ENCODE results near the gene NAA40.
"Not testable (repeated sequence)": the region's sequence is repeated elsewhere in the genome, so short reads cannot be mapped to it uniquely, and the experiment has no call there.

Gene NAA40

GRCh38 chr11:63969461-63969860 lies 30.7 kb downstream of the NAA40 start:
- no peak for TF ChIP-seq GATA1 (IDR thresholded peaks at IDR 0.05; ENCODE audit: low read depth, low read length)
- no peak for TF ChIP-seq POLR2A (IDR thresholded peaks at IDR 0.05; ENCODE audit: low read length)
- peak; percentile 72 to 86 for DNase-seq

GRCh38 chr11:63970902-63971301 lies 32.1 kb downstream of the NAA40 start:
- TF ChIP-seq POLR2A (IDR thresholded peaks at IDR 0.05; ENCODE audit: low read length) = no peak
- TF ChIP-seq GATA1 (IDR thresholded peaks at IDR 0.05; ENCODE audit: low read depth, low read length) = no peak
- DNase-seq = peak; percentile 33 to 36

GRCh38 chr11:63973912-63974258 lies 35.1 kb downstream of the NAA40 start:
- not testable (repeated sequence) for DNase-seq

GRCh38 chr11:63974259-63975143 lies 35.7 kb downstream of the NAA40 start, which contains the start of gene COX8A:
COX8A (plus strand) TSS chr11:63974620; CDS start chr11:63974681, 61 bp downstream.
- TF ChIP-seq GATA1 (IDR thresholded peaks at IDR 0.05; ENCODE audit: low read depth, low read length) (no peak), POLR2A (IDR thresholded peaks at IDR 0.05; ENCODE audit: low read length) (peak; percentile 94)
- DNase-seq = peak; percentile 99 to 100

- TF ChIP-seq GATA1 (IDR thresholded peaks at IDR 0.05; ENCODE audit: low read depth, low read length) (no peak), POLR2A (IDR thresholded peaks at IDR 0.05; ENCODE audit: low read length) (no peak)
Measured at GRCh38 chr11:63978551-63979239, 39.9 kb downstream of the NAA40 start.

GRCh38 chr11:63979426-63979825 lies 40.6 kb downstream of the NAA40 start:
- DNase-seq = no peak
- TF ChIP-seq POLR2A (IDR thresholded peaks at IDR 0.05; ENCODE audit: low read length) (no peak), GATA1 (IDR thresholded peaks at IDR 0.05; ENCODE audit: low read depth, low read length) (no peak)

More at GRCh38 chr11:63978551-63979239, 39.9 kb downstream of the NAA40 start:
- DNase-seq = no peak

GRCh38 chr11:63985812-63986155 lies 47.0 kb downstream of the NAA40 start:
- DNase-seq = peak; percentile 51 to 61

GRCh38 chr11:63986156-63986931 lies 47.5 kb downstream of the NAA40 start, which contains the start of gene OTUB1:
OTUB1 (plus strand) TSS chr11:63986438; CDS start chr11:63986457, 19 bp downstream.
- TF ChIP-seq POLR2A (IDR thresholded peaks at IDR 0.05; ENCODE audit: low read length) (peak; percentile 84), GATA1 (IDR thresholded peaks at IDR 0.05; ENCODE audit: low read depth, low read length) (no peak)
- DNase-seq = peak; percentile 85 to 89

More at GRCh38 chr11:63985812-63986155, 47.0 kb downstream of the NAA40 start:
- no peak for TF ChIP-seq GATA1 (IDR thresholded peaks at IDR 0.05; ENCODE audit: low read depth, low read length)
- TF ChIP-seq POLR2A (IDR thresholded peaks at IDR 0.05; ENCODE audit: low read length) = no peak

GRCh38 chr11:63986932-63987513 lies 48.2 kb downstream of the NAA40 start:
- TF ChIP-seq POLR2A (IDR thresholded peaks at IDR 0.05; ENCODE audit: low read length) = no peak
- TF ChIP-seq GATA1 (IDR thresholded peaks at IDR 0.05; ENCODE audit: low read depth, low read length) = no peak
- no peak for DNase-seq

GRCh38 chr11:63991558-63991957 lies 52.8 kb downstream of the NAA40 start:
- no peak for TF ChIP-seq POLR2A (IDR thresholded peaks at IDR 0.05; ENCODE audit: low read length)
- no peak for TF ChIP-seq GATA1 (IDR thresholded peaks at IDR 0.05; ENCODE audit: low read depth, low read length)
- DNase-seq = no peak

GRCh38 chr11:63993100-63993499 lies 54.3 kb downstream of the NAA40 start:
- no peak for DNase-seq
- TF ChIP-seq GATA1 (IDR thresholded peaks at IDR 0.05; ENCODE audit: low read depth, low read length) (no peak), POLR2A (IDR thresholded peaks at IDR 0.05; ENCODE audit: low read length) (no peak)

GRCh38 chr11:63993993-63994392 lies 55.2 kb downstream of the NAA40 start:
- DNase-seq = no peak
- TF ChIP-seq GATA1 (IDR thresholded peaks at IDR 0.05; ENCODE audit: low read depth, low read length) = no peak

GRCh38 chr11:63996512-63996911 lies 57.7 kb downstream of the NAA40 start:
- DNase-seq = no peak
- TF ChIP-seq GATA1 (IDR thresholded peaks at IDR 0.05; ENCODE audit: low read depth, low read length) (no peak), POLR2A (IDR thresholded peaks at IDR 0.05; ENCODE audit: low read length) (no peak)

Measured in erythroblast (primary cell).